Measurements from ENCODE around the gene KANK4.

Gene KANK4

DNA sequence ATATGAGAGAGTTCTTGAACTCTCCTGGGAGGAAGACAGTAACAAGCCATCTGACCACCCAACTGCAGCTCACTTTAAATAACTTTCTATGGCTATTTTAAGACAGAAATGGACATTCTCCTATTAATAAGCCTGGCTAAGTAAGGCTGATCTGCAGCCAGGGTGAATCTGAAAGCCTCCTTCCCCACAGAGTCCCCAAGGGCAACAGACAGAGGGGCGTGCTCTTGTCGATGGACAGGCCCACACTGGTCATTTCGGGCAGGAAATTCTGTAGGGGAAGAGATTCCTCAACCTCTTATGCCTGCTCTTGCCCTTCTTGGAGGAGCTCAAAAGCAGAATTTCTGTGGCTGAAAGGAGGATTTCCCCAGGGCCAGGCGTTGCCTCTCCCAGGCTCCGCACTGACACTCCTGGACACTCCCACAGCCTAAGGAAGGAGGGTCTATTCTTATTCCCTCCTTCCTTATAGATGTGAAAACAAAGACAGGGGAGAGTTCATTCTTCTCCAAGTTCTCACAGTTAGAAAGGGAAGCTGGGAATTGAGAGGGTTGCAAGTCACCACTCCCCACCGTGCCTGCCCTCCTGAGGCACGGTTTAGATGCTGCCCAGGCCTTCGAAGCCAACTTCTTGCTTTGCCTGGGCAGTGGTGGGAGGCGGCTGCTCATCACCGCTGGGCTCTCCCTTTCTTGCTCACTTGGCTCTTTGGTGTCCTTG is 17.9 kb upstream of the KANK4 start:
- DNase-seq: no peak

DNA sequence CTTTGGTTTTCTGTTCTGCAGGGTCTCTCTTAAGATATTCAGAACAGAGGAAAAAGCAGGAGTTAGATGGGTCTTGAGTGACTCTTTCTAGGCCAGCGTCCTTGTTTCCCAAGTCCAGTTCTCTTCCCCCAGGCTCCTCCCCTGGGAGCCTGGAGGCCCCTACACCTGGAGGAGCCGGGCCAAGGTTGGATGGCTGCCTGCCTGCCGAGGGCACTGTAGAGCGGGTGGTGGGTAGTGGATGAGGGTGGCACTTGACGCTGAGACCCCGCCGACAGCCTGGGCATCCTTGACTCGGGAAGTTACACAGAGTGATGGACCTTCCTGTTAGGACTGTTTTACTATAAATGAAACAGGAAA is 17.4 kb upstream of the KANK4 start:
- no peak for DNase-seq

DNA sequence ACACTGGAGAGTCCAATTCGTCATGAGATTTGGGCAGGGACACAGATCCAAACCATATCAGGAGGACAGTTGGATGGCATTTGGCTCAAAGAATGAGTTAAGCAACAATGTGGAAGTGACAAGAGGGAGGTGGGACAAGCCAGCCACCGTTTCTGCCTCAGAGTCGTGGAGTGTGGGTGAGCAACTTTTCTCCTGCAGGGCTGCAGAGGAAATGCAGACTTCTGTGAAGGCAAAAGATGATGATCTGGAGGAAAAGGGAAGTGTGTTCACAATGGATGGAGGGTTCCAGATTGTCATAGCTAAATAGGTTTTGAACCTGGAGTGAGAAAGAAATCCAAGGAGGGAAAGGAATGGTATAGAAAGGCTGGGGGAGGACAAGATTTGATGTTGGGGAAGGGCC is 16.4 kb upstream of the KANK4 start:
- DNase-seq: no peak

DNA sequence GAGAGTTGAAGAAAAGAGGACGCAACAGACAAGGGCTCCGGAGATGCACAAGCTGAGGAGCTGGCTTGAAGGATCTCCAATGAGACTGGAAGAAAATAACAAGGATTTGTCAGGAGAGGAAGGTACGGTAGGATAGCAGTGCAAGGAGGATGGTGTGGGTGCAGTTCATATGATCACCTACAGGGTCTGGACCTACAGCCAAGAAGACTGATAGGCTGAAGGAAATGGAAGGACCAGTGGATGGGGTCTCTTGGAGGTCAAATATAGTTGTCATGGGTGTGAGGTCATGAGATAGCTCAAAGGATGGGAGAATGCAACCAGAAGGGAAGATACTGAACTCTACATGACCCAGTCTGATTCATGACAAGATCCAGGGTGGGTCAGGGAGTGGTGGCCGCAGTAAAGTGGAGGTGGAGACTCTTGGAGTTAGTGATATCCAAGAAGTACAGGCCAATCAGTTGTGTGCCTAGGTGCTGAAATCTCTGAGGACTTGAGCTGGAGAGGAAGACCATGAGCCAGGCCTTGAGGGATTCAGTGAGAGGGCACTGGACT is 15.3 kb upstream of the KANK4 start:
- no peak for DNase-seq

DNA sequence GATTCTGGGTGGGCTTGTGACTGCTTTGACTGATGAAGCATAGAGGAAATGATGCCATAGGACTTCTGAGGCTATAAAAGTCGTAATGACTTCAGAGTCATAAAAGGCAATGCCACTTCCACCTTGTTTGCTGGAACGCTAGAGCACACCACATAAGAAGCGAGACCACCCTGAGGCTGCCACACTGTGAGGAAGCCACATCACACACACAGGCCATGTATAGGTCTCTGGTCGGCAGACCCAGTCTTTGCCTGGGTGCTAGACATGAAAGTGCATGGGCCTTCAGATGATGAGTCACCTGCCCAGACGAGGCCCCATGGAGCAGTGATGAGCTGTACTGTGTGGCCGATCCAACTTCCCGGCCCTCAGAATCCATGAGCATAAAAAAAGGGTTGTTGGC is 14.2 kb upstream of the KANK4 start:
- no peak for DNase-seq

DNA sequence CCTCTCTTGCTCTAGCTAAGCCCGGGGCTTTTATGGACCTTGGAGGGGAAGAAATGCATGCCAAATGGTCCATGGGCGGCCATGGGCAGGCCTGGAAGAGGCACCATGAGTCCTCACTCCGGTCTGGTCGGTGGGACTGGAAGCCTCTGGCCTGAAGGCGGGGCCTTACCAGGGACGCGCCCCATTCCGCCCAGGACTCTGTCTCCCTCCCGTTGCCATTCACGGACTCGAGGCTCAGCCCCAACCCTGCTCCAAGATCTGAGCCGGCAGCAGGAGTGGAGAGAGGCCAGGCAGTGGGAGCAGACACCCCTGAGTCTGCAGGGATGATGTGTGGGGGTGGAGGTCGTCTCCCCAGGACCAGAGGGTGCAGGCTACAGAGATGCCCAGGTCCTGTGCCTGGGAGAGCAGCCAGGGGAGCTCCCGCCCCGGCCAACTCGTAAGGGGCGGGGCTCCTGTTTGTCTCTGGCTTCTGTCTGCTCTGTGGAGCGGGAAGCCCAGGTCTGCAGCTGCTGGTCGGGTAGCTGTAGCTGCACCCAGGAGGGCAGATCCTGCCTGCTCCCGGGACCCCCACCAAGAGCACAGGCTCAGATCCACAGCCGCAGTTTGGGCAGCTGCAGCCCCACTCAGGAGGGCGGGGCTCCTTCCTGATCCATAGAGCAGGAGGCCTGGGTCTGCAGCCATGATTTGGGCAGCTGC is 8.3 kb upstream of the KANK4 start:
- DNase-seq: no peak

DNA sequence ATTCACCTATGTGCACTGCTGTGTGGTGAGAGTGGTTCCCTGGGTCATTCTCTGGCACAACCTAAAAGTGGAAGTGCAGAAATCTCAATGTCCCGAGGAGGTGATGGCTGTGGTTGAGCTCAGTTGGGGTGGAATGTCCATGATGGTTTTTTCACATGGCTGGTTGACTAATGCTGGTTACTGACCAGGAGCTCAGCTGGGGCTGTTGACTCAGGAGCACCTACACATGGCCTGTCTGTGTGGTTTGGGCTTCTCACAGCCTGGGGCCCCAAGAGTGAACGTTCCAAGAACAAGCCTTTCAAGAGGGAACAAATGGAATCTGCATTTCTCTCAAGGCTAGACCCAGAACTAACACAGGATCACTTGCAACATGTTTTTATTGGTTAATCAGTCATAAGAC is 6.4 kb upstream of the KANK4 start:
- no peak for DNase-seq

DNA sequence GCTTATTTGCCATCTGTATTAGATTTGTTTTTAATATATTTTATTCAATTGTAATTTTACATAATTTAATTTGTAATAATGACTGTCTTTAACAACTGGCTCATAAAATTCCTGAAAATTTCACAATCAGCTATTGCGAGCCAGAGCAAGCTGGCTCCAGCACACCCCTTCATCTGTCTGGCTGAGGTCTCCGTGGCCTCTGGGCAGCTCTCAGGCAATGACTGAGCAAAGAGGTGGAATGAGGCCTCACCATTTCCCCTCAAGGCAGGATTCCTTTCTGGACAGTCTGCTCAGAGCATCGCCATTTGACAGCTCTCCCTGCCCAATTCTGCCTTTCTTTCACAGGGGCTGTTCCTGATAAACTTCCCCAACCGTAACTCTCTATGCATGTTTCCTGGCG is 5.8 kb upstream of the KANK4 start:
- no peak for DNase-seq

DNA sequence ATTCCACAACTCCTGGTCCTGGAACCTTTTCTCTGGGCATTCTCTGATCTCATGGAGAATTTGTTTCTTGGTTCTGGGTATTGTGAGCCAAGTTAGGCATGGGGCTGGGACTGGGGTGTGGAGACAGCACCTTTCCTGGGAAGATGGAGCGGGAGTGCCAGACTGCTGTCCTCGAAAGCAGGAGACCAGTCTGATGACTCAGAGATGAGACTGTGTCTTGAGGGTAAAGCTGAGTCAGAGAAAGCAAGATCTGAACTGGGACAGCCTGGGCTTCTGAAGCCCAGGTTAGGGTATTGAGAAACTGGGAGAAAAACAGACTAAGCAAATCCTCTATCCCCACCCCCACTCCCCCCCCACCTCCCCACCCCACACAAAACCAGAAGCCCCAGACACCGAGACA is 2.2 kb upstream of the KANK4 start:
- DNase-seq: no peak

DNA sequence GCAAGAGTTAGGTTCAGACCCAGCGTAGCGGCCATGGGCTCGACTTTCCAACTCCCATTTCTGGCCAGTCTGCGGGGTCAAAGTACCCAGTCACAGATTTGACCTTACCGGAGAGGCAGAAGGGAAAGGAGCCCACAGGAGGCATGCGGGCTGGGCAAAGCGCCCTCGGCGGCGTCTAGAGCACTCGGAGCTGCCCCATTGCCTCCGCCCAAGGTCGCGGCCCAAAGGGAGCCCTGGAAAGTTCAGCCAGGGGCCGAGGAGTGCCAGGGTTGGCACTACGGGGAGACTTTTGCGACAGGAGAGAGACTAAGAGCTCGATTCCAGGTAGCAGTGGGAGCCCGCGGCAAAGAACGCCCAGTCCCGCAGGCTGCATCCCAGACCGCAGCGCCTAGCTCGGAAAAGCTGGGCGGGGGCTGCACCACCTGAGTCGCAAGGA is 896 bp downstream of the KANK4 start:
- no peak for DNase-seq

DNA sequence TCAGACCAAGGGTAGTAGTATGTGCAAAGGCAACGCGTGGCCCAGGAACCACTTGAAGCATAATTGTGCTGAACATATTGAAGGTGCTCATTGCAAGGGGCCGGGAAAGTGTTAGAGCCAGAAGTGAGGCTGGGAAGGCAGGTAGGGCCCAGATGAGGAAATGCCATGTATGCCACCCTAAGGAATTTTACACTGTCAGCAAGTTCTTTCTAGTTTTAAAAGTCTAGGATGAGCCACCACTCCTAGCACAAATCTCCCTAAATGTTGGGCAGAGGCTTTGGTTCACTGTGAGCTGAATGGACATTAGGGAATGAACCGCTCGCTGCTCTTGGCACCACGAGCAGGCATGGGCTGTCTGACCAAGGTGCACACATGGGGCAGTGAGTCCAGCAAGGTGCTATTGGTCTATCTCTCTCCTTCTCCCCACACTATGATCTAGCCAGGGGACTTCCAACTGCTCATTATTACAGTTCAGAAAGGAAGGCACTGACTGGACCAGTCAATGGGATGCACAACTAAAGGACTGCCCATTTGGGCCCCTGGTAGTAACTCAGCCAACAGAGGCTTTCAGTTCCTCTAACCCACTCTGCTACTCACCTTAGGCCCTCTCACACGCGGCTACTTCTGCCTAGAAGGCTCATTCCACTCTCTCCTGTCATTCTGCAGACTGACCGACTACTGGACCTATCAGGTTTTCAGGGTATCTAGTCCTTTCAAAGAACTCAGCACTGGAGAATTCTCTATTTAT is 2.0 kb downstream of the KANK4 start:
- DNase-seq: no peak

DNA sequence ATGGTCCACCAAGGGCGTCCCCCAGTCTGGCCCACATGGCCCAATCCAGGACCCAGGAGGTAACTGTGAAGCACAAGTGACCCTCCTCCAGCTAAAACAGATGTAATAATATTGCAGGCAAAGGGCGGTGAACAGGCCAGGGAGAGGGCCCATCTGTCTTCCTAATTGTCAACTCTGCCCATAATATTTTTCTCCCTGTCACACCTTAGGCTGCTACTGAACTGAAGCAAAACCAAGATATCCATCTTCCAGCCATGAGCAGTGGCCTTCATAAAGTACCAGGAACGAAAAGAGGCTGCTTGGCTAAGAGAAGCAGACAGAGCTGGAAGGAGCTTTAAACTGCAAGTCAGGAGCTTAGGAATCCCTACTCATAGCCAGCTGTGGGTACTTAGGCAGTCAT is 3.1 kb downstream of the KANK4 start:
- DNase-seq: no peak

DNA sequence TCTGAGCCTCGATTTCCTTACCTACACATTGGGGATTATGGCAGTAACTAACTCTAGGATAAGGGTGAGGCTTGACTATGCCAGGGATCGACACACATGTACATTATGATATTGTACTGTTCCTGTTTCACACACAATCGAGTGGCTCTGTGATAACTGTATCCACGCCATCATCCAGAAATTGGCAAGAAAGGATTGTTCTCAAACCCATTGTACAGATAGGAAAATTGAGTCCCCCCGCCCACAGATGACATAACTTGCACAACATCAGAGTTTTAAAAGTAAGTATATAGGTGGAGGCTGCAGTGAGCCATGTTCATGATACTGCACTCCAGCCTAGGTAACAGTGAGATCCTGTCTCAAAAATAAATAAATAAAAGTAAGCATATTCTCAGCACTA is 3.8 kb downstream of the KANK4 start:
- no peak for DNase-seq

DNA sequence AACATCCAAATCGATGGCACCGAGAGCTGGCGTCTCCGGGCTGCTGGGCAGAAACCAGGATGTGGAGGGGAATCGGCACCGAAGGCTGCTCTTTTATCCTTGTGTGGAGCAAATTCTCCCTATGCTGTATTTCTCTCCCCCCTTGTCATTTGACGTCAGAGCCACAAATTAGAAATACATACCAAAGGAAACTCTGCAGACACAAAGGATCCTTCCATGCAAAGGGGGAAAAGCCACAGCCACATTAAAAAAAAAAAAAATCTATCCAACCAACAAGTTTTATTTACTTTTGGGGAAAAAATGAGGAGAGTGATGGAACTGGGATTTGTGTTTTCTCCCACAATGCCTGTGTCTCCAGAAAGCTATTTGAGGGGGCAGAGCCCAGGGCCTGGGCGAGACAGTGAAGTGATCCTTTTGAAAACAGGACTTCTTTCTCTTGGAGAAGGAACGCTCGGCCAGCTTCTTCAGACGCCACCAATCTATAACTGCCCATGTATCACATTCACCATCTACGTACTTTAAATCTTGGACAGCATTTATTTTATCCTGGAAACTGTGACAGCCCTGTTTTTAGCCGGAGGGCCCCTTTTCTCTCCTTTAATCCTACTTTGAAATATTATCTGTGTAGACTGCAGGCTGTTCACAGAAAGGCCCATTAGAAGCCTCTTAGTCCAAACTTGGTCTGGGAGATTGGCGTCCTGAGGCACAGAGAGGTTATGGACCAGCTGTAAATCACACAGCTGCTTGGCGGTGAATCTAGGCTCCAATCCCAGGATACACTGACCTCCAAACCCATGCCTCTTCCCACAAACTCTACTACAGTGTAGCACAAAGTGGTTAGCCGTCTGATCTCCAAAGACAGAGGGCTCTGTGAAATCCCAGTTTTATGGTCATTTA is 4.5 kb downstream of the KANK4 start:
- no peak for DNase-seq

DNA sequence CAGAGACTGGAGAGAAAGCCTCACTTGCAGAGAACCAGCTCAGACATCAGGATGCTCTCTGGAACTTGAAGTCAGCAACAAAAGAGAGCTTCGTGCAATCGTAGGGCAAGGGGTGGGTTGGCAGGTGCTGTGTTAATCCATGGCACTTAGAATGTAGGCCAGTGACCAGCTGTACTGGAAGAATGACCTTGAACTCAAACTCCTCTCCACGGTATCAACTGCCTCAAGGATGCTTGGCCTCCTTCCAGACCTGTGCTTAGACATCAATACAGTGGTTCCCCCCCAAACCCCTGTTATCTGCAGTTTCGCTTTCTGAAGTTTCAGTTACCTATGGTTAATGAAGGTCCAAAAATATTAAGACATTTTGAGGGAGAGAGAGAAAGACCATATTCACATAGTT is 6.5 kb downstream of the KANK4 start:
- no peak for DNase-seq

DNA sequence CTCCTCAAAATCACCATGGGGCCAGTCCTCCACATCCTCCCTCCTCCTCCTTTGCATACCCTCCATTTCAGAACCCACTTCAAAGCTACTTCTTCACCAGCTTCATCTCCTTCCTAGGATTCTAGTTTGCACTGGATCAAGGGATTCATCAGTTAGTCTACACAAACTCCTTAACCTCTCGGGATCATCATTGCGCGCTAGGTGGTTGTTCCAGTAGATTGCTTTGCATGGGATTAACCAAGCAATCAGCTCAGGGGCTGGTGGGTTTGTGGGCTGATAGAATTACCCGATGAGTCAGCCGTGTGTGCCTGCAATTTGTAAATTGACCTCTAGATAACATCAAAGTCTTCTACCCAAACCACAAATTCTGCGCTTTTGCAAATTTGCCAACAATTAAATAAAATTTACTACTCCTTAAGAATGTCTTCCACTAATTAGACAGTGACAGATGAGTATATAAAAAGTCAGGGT is 7.7 kb downstream of the KANK4 start:
- DNase-seq: no peak

DNA sequence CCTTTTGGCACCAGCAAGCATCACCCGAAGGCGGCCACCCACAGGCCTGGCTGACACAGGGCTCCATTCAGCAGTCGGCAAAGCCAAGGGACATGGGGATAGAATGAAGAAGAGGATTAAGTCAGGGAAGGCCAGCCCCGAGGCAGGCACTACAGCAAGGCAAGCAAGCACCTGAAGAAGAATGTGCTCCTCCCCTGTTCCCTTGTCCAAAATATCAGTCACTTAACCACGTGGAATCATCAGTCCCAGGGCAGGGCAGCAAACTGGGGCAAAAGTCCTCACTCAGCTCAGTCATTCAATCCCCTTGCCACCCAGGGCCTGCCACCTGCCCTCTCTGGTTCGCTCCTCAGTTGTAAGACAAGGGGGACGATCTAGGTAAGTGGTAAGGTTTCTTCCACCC is 9.3 kb downstream of the KANK4 start:
- no peak for DNase-seq

DNA sequence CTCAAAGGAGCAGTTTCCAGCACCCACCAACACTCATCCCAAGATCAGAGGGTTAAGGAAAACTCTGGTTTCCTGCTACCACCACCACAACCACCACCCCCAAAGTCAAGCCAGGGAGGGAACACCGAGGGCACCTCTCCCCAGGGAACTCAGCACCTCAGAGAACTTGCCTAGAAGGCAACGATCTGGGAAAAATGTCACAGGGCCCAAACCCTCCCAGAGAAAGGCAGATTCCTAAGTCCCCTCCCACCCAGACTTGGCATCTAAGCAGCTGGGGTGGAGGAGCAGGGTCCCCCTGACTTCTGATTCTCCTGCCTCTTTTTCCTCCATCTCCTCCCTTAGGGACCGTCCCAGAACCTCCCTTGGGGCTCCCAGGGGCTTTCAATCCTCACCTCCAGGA is 10.6 kb downstream of the KANK4 start:
- no peak for DNase-seq

DNA sequence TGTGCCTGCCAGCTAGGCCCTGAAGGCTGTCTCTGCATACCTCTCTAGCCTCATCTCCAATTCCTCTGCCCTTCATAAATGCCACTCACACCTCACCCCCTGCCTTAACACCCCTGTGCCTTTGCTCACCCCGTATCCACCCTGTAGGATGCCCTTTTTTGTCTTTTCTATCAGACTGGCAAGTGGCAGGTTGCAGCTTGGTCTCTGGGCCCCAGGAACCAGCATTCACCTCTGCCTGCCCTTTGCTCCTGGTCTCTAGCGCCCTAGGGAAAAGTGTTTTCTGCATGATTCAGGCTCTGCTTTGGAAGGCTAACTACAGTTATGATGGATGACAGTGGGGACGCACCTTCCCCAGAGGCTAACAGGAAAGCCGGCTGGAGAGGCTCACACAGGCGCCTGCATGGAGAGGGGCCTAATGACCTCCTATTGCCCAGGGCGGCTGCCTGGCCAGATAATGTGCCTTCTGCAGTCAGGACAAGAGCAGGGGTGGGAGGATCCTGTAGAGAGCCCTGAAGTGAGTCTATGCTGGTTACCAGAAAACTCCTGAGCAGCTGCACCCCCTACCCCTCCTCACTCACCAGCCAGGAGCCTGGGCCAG is 11.2 kb downstream of the KANK4 start:
- no peak for DNase-seq

DNA sequence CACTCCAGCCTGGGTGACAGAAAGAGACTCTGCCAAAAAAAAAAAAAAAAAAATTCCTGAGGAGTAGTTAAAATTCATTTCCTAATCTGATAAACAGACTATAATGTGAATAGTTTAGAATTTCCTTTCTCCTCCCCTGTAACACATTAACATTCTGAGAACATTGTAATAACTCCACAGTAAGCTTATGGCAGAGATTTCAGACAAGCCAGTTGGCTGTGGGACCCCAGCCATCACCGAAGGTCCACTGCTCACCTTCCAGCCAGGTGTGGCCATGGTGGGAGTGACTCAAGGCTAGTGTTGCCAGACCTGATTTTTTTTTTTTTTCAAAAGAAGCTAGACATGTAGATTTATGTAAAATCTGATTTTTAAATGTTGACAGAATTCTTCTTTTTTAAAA is 11.8 kb downstream of the KANK4 start:
- DNase-seq: no peak

DNA sequence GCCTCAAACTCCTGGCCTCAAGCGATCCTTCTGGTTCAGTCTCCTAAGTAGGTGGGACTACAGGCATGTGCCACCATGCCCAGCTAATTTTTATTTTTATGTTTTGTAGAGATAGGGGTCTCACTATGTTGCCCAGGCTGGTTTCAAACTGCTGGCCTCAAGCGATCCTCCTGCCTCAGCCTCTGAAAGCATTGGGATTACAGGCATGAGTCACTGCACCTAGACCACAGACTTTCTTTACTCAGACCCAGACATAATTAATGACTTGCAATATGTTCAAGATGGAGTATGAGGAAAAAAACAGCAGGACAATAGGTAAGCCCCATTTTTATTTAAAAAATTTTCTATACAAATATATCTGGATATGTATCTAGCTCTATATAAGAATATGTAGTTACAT is 13.2 kb downstream of the KANK4 start:
- no peak for DNase-seq

DNA sequence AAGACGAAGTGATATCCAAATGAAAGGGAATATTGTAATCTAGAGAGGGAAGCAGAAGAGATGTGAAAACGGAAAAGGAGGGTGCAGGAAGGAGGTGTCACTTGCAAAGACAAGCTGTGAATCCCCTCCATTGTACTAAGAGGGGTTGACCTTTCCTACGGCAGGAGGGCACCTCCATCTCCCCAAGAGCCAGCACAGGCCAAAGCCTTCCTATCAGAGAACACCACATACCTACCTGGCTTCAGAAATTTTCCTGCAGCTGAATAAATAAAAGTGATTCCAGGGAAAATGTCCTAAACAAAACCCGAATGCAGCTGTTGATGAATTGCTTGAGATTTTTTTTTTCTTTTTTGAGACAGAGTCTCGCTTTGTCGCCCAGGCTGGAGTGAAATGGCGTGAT is 14.3 kb downstream of the KANK4 start:
- no peak for DNase-seq

Data from activated CD4-positive, alpha-beta T cell treated with anti-CD3 and anti-CD28 coated beads for 4 hours (primary cell).